Mesenchymal stem cell (in vitro differentiated cells and primary cell): ENCODE measurements around the gene PCBD1.

Source experiments
- DNase-seq: peaks from one replicate; pipeline ENCODE4 v3.0.0-alpha.2; 2013
- H2AFZ ChIP-seq: one replicate; pipeline ENCODE4 v1.6.1; 2013; ENCODE audit warnings: low read depth, mild to moderate bottlenecking, control low read depth, inconsistent platforms, low read length, moderate library complexity
- H2AK5ac ChIP-seq: 2 replicates; pipeline ENCODE4 v1.6.1; 2013; ENCODE audit warnings: low read length, moderate library complexity, mild to moderate bottlenecking, inconsistent platforms; ENCODE audit not compliant: severe bottlenecking
- H2BK120ac ChIP-seq: one replicate; pipeline ENCODE4 v1.6.1; 2013; ENCODE audit warnings: low read depth, mild to moderate bottlenecking, inconsistent platforms, low read length, moderate library complexity
- H2BK12ac ChIP-seq, 2 experiments: one replicate each; pipeline ENCODE4 v1.6.1; 2013; ENCODE audit warnings: inconsistent platforms in 2 of 2, low read length in 2 of 2, mild to moderate bottlenecking in 2 of 2, moderate library complexity in 2 of 2, control low read depth in 1 of 2
- H2BK15ac ChIP-seq: one replicate; pipeline ENCODE4 v1.6.1; 2013; ENCODE audit warnings: mild to moderate bottlenecking, low read depth, inconsistent platforms; ENCODE audit not compliant: poor library complexity, severe bottlenecking
- H2BK5ac ChIP-seq: 2 replicates; pipeline ENCODE4 v1.6.1; 2013; ENCODE audit warnings: low read depth, mild to moderate bottlenecking, low read length, control low read depth, inconsistent platforms; ENCODE audit not compliant: poor library complexity, severe bottlenecking
- H3K14ac ChIP-seq, 2 experiments: one replicate each; pipeline ENCODE4 v1.6.1; 2013; ENCODE audit warnings: inconsistent platforms in 2 of 2, low read length in 2 of 2, control low read depth in 1 of 2, mild to moderate bottlenecking in 1 of 2, moderate library complexity in 1 of 2
- H3K18ac ChIP-seq, 2 experiments: one replicate each; pipeline ENCODE4 v1.6.1; 2013; ENCODE audit warnings: inconsistent platforms in 2 of 2, low read length in 2 of 2, control low read depth in 1 of 2, low read depth in 1 of 2, mild to moderate bottlenecking in 1 of 2
- H3K23ac ChIP-seq, 2 experiments: one replicate each; pipeline ENCODE4 v1.6.1; 2013; ENCODE audit warnings: inconsistent platforms in 2 of 2, low read length in 2 of 2, mild to moderate bottlenecking in 2 of 2, moderate library complexity in 2 of 2, control low read depth in 1 of 2
- H3K27ac ChIP-seq: 2 replicates; pipeline ENCODE4 v1.5.1; 2013; ENCODE audit warnings: mild to moderate bottlenecking, moderate library complexity, low read length, control low read depth, inconsistent platforms; ENCODE audit not compliant: poor library complexity, severe bottlenecking
- H3K27me3 ChIP-seq, 2 experiments: 2 replicates each; pipeline versions ENCODE4 v1.6.1 to v1.7.0; 2013; ENCODE audit warnings: low read length in 2 of 2, mild to moderate bottlenecking in 2 of 2, moderate library complexity in 2 of 2, control low read depth in 1 of 2, inconsistent platforms in 1 of 2; ENCODE audit not compliant: control insufficient read depth in 1 of 2, insufficient read depth in 1 of 2
- H3K36me3 ChIP-seq, 2 experiments: 2 replicates each; pipeline versions ENCODE4 v1.6.1 to v1.7.0; 2013; ENCODE audit warnings: low read length in 2 of 2, control low read depth in 1 of 2, inconsistent platforms in 1 of 2, low read depth in 1 of 2, mild to moderate bottlenecking in 1 of 2; ENCODE audit not compliant: insufficient read depth in 2 of 2, control insufficient read depth in 1 of 2
- H3K4ac ChIP-seq, 2 experiments: one replicate each; pipeline ENCODE4 v1.6.1; 2013; ENCODE audit warnings: inconsistent platforms in 2 of 2, low read length in 2 of 2, mild to moderate bottlenecking in 2 of 2, moderate library complexity in 2 of 2, control low read depth in 1 of 2, low read depth in 1 of 2
- H3K4me1 ChIP-seq: 2 replicates; pipeline ENCODE4 v1.6.1; 2013; ENCODE audit warnings: low read depth, low read length, control low read depth; ENCODE audit not compliant: control insufficient read depth, insufficient read depth
- H3K4me2 ChIP-seq: 2 replicates; pipeline ENCODE4 v1.6.1; 2013; ENCODE audit warnings: low read length, mild to moderate bottlenecking, inconsistent platforms; ENCODE audit not compliant: poor library complexity, severe bottlenecking
- H3K4me3 ChIP-seq, 2 experiments: 2 replicates each; pipeline versions ENCODE4 v1.5.1 to v1.7.0; 2013; ENCODE audit warnings: low read length in 2 of 2, mild to moderate bottlenecking in 2 of 2, control low read depth in 1 of 2, low read depth in 1 of 2; ENCODE audit not compliant: insufficient read depth in 1 of 2
- H3K79me1 ChIP-seq: replicated peaks from 2 replicates; pipeline ENCODE4 v1.6.1; 2013; ENCODE audit warnings: mild to moderate bottlenecking, control low read depth, low read length, inconsistent platforms; ENCODE audit not compliant: poor library complexity, severe bottlenecking
- H3K9ac ChIP-seq: 2 replicates; pipeline ENCODE4 v1.7.0; 2013; ENCODE audit warnings: mild to moderate bottlenecking, low read length, moderate library complexity
- H3K9me3 ChIP-seq: 2 replicates; pipeline ENCODE4 v1.7.0; 2013; ENCODE audit warnings: mild to moderate bottlenecking, low read length; ENCODE audit not compliant: control insufficient read depth
- H4K8ac ChIP-seq: one replicate; pipeline ENCODE4 v1.6.1; 2013; ENCODE audit warnings: inconsistent platforms, mild to moderate bottlenecking, low read length, moderate library complexity
- H4K91ac ChIP-seq: one replicate; pipeline ENCODE4 v1.6.1; 2013; ENCODE audit warnings: mild to moderate bottlenecking, low read length, inconsistent platforms
- WGBS: methylation state at CpG from one replicate; pipeline ENCODE4 v1.1.7; 2013; ENCODE audit warnings: mixed read lengths; 5-methylcytosine and 5-hydroxymethylcytosine counted together

Gene PCBD1

DNA sequence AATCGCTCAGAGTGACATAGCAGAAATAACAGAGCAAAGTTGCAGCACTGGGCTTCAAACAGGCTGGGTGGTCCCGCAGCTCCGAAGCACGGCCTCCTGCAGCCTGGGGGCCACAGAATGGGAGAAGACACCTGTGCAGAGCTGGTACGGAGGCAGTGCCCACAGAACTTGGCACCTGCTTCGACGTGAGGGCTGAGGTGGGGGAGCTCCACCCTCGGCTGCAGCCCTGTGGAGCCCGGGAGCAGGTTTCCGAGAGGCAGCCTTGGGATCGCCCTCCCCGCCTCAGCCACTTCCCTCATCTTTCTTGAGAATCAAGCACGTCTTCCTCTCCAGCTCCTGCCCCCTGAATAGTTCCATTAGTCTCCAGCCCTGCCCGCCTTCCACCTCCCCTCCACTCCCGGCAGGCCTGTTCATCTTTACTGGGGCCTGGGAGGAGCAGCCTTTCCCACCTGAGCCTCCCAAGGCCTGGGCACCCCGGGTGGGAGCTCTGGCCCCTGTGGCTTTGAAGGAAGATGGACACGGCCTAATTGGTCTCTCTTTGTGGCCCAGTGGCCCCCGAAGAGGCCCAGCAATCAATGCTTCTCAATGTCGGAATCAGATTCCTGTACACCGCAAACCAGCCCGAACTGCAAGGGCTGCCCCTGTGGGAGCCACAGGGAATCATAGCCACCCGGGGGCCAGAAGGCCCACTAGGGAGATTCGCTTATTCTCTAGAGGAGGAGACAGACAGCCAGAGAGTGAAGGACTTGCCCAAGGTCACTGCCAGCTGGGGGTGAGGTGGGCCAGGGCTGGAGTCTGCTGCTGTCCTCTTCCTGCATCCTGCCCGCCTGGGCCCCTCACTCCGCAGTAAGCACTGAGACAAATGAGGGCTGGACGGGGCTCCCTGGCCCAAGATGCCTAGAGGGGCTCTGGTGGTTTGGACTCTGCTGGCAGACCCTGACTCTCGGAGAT is 17.0 kb upstream of the PCBD1 start:
- peaks cover 2% of the 10 kb centered on the region for H3K4me1 ChIP-seq
- H3K14ac ChIP-seq = no peak overlapping the region
- no peak overlapping the region for H3K27ac ChIP-seq
- H2BK12ac ChIP-seq = no peak overlapping the region
- H3K18ac ChIP-seq = no peak overlapping the region
- H3K79me1 ChIP-seq = no peaks in the 10 kb centered on the region
- no peak for DNase-seq
- no peak overlapping the region for H3K4me3 ChIP-seq
- no peak overlapping the region for H4K8ac ChIP-seq
- H2BK15ac ChIP-seq = no peak overlapping the region
- no peak overlapping the region for H3K4ac ChIP-seq
- no peak overlapping the region for H2BK5ac ChIP-seq
- H2BK120ac ChIP-seq = no peak overlapping the region
- no peaks in the 10 kb centered on the region for H3K9me3 ChIP-seq
- 84% methylated on average over 27 of the region's 27 CpGs for WGBS
- H3K4me2 ChIP-seq = no peak overlapping the region
- no peak overlapping the region for H4K91ac ChIP-seq
- H3K23ac ChIP-seq = no peak overlapping the region
- peaks cover 73 to 86% of the 10 kb centered on the region in 2 experiments for H3K27me3 ChIP-seq
- no peak overlapping the region for H2AFZ ChIP-seq
- no peak overlapping the region for H3K9ac ChIP-seq
- no peaks in the 10 kb centered on the region for H3K36me3 ChIP-seq
- H2AK5ac ChIP-seq = no peak overlapping the region

GRCh38 chr10:70903262-70903921 is 15.0 kb upstream of the PCBD1 start:
- Histone ChIP-seq H2AK5ac (no peak overlapping the region), H3K36me3 (no peaks in the 10 kb centered on the region), H3K27me3 (peaks cover 57 to 67% of the 10 kb centered on the region in 2 experiments), H3K9ac (no peak overlapping the region), H3K4me3 (no peak overlapping the region), H2BK12ac (no peak overlapping the region), H4K91ac (no peak overlapping the region), H3K9me3 (no peaks in the 10 kb centered on the region), H2BK5ac (no peak overlapping the region), H3K4ac (no peak overlapping the region), H3K23ac (no peak overlapping the region), H2BK120ac (no peak overlapping the region), H3K4me1 (peaks cover 2% of the 10 kb centered on the region), H3K4me2 (no peak overlapping the region), H2AFZ (no peak overlapping the region), H3K27ac (no peak overlapping the region), H4K8ac (peak overlapping the region; percentile 60), H3K79me1 (no peaks in the 10 kb centered on the region), H2BK15ac (no peak overlapping the region), H3K18ac (no peak overlapping the region), H3K14ac (no peak overlapping the region)
- 59% methylated on average over 14 of the region's 14 CpGs for WGBS
- DNase-seq = peak; percentile 45

DNA sequence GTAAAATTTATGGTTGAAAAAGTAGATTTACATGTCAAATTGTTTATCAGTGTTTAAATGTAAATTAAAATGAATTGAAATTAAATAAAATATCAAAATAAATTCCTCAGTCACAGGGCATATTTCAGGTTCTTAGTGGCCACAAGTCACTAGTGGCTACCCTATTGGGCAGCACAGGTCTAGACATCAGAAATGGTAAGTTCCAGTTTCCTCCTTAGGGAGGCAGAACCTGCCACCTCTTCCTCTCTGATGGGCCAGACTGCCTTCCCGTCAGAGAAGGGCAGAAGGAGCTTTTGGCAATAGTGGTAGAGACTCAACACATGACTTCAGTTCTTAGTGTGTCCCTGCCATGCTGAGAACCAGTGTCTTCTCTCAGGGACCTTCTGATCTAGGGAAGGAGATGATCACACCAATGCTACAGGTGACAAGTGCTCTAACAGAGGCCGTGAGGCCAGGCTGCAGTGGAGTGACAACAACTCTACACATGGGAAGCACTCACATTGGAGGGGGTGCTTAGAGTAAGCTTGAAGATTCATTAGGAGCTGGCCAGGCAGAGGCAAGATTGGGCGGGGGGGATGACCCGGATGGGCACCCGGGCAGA is 14.4 kb upstream of the PCBD1 start:
- H3K4me1 ChIP-seq = peaks cover 2% of the 10 kb centered on the region
- H2BK12ac ChIP-seq = no peak overlapping the region
- H2BK120ac ChIP-seq = no peak overlapping the region

More for the DNA sequence above, 14.4 kb upstream of the PCBD1 start:
- H4K91ac ChIP-seq = no peak overlapping the region
- no peak for DNase-seq
- H4K8ac ChIP-seq = peak overlapping the region; percentile 22
- H3K4ac ChIP-seq = no peak overlapping the region
- H2BK5ac ChIP-seq = no peak overlapping the region
- WGBS = 94% methylated on average over 5 of the region's 5 CpGs
- no peak overlapping the region for H3K23ac ChIP-seq
- H3K18ac ChIP-seq = no peak overlapping the region
- no peaks in the 10 kb centered on the region for H3K9me3 ChIP-seq
- H3K27ac ChIP-seq = no peak overlapping the region
- H2AK5ac ChIP-seq = no peak overlapping the region
- no peak overlapping the region for H2AFZ ChIP-seq
- no peak overlapping the region for H3K9ac ChIP-seq
- no peak overlapping the region for H3K4me3 ChIP-seq
- H3K4me2 ChIP-seq = no peak overlapping the region
- no peak overlapping the region for H3K14ac ChIP-seq
- H3K79me1 ChIP-seq = no peaks in the 10 kb centered on the region
- no peak overlapping the region for H2BK15ac ChIP-seq
- no peaks in the 10 kb centered on the region for H3K36me3 ChIP-seq
- peaks cover 51 to 61% of the 10 kb centered on the region in 2 experiments for H3K27me3 ChIP-seq
